ENCODE results near the gene KAT2A. TPM values are rescaled to one million over a fixed set of nuclear protein-coding genes. Genes with fewer than 3 reads are reported as not detected.
"Not testable (repeated sequence)": the region's sequence is repeated elsewhere in the genome, so short reads cannot be mapped to it uniquely, and the experiment has no call there.

Gene KAT2A
- total RNA-seq, 2 donors from 2014 or later, result 26.4 to 31.3 TPM

DNA sequence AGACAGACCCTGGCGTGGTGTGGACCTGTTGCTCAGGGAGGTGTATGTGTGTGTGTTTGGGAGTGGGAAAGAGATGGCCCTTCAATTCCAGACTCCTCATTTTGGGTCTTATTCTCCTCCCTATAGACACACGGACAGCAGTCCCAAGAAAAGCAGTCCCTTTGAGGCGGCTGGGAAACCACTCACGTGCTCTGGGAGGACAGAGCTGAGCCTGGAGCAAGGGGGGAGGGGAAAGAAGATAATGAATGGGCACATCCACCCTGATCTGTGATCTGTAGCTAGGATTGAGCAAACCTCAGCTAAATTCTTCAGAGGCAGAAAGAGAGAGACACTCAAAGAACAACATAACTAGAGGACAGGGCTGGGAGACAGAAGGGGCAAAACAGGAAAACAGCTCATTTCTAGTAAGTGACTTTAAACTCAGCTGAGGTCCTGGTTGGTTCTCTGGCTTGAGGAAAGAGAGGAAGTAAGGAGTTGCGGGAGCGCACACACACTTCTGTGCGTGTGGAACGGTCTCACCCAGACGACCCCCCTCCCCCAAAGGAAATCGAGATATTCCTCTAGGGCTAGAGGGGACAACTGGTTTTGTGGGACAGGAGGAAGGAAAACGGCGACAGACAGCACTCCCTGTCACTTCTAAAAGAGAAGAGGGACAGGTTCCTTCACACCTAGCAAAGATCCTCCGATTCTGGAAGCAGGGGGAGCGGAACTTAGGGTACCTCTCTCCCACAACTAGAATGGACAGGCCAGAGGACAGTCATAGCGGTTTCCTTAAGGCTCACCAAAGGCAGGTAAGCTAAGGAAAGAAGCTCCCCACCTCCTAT is 33.0 kb upstream of the KAT2A start:
- ATAC-seq (ENCODE audit: insufficient number of reproducible peaks, low FRiP score, low read depth) (peak; percentile 27), DNase-seq (ENCODE audit: low spot score) (no peak)
- no peaks in the 10 kb centered on the region for H3K9me3 ChIP-seq
- H3K4me1 ChIP-seq (ENCODE audit: control insufficient read depth in 1 of 2, low read depth in 2 of 2), result peaks cover 19 to 43% of the 10 kb centered on the region in 2 donors
- H3K4me3 ChIP-seq, result peak overlapping the region; percentile 97
- TF ChIP-seq CTCF (IDR thresholded peaks at IDR 0.05), result no peak
- H3K27me3 ChIP-seq (replicated peaks; ENCODE audit: insufficient read depth), result no peaks in the 10 kb centered on the region
- no peaks in the 10 kb centered on the region for H3K36me3 ChIP-seq
- H3K27ac ChIP-seq, result peak overlapping the region; percentile 75 to 83

GRCh38 chr17:42146911-42147607 is 25.9 kb upstream of the KAT2A start:
- peaks cover 16 to 32% of the 10 kb centered on the region in 2 donors for H3K4me1 ChIP-seq (ENCODE audit: control insufficient read depth in 1 of 2, low read depth in 2 of 2)
- ATAC-seq (ENCODE audit: insufficient number of reproducible peaks, low FRiP score, low read depth), result no peak

GRCh38 chr17:42143138-42143537 is 22.0 kb upstream of the KAT2A start:
- Histone ChIP-seq H3K4me1 (ENCODE audit: control insufficient read depth in 1 of 2, low read depth in 2 of 2) (peaks cover 30 to 39% of the 10 kb centered on the region in 2 donors), H3K27ac (peak overlapping the region; percentile 24 to 56), H3K36me3 (peaks cover 12% of the 10 kb centered on the region)
- H3K9me3 ChIP-seq; DNase-seq (ENCODE audit: low spot score); H3K4me3 ChIP-seq; ATAC-seq (ENCODE audit: insufficient number of reproducible peaks, low FRiP score, low read depth); H3K27me3 ChIP-seq (replicated peaks; ENCODE audit: insufficient read depth): not testable (repeated sequence)

More at GRCh38 chr17:42146911-42147607, 25.9 kb upstream of the KAT2A start:
- peaks cover 12% of the 10 kb centered on the region for H3K36me3 ChIP-seq
- no peaks in the 10 kb centered on the region for H3K9me3 ChIP-seq
- H3K27me3 ChIP-seq (replicated peaks; ENCODE audit: insufficient read depth), result no peaks in the 10 kb centered on the region
- TF ChIP-seq CTCF (IDR thresholded peaks at IDR 0.05), result no peak
- no peak for DNase-seq (ENCODE audit: low spot score)
- no peak overlapping the region for H3K27ac ChIP-seq
- H3K4me3 ChIP-seq, result no peak overlapping the region

DNA sequence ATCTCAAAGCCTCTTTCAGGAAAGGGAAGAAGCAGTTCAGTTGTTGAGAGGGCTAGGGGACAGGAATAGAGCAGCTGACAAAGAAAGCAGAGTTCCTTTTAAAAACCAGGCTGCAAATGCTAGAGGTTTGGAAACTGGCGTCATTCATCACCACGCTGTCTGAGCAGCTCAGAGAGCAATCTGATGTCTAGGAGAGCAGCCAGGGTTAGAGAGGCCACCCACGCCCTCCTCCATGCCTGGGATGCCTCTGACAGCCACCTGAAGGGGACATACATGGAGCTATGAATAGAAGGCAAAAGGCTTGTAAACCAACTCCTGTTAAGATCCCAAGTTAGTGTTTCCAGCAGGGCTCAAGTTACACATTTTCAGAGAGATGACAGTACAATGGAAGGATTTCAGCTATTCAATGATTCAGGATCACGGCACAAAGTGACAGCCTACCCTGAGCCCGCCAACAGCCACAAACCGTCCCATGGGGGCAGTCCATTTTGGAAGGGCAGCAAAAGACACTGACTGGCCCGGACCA is 21.3 kb upstream of the KAT2A start:
- ATAC-seq (ENCODE audit: insufficient number of reproducible peaks, low FRiP score, low read depth), result no peak
- Histone ChIP-seq H3K4me1 (ENCODE audit: control insufficient read depth in 1 of 2, low read depth in 2 of 2) (peaks cover 30 to 42% of the 10 kb centered on the region in 2 donors), H3K36me3 (peaks cover 11% of the 10 kb centered on the region), H3K27me3 (replicated peaks; ENCODE audit: insufficient read depth) (no peaks in the 10 kb centered on the region), H3K9me3 (no peaks in the 10 kb centered on the region), H3K27ac (peak overlapping the region; percentile 24 to 56), H3K4me3 (peak overlapping the region; percentile 16)
- TF ChIP-seq CTCF (IDR thresholded peaks at IDR 0.05), result no peak
- DNase-seq (ENCODE audit: low spot score), result no peak

DNA sequence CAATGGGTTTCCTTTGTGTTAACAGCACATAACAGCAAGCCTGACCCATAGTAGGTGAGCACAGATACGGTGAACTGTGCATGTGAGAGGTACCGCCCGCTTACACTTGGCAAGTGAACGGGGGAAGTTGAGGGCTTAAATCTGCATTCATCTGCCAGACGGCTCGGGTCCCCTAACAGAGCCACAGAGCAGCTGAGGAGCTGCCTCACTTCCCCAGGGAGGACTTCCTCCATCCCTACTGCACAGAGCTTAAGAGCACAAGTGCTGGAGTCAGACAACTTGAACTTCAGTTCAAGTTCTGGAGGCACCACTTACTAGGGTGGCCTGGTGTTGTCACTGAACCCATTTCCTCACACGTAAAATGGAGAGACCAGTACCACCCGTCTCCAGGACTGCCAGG is 20.2 kb upstream of the KAT2A start:
- Histone ChIP-seq H3K27me3 (replicated peaks; ENCODE audit: insufficient read depth) (no peaks in the 10 kb centered on the region), H3K27ac (peak overlapping the region in 1 of 2 donors; percentile 56), H3K4me3 (no peak overlapping the region), H3K4me1 (ENCODE audit: control insufficient read depth in 1 of 2, low read depth in 2 of 2) (peaks cover 34 to 48% of the 10 kb centered on the region in 2 donors), H3K36me3 (peaks cover 5% of the 10 kb centered on the region), H3K9me3 (no peaks in the 10 kb centered on the region)
- no peak for TF ChIP-seq CTCF (IDR thresholded peaks at IDR 0.05)
- no peak for DNase-seq (ENCODE audit: low spot score)
- no peak for ATAC-seq (ENCODE audit: insufficient number of reproducible peaks, low FRiP score, low read depth)

- peaks cover 34 to 55% of the 10 kb centered on the region in 2 donors for H3K4me1 ChIP-seq (ENCODE audit: control insufficient read depth in 1 of 2, low read depth in 2 of 2)
These were observed 19.5 kb upstream of the KAT2A start for GRCh38 chr17:42140690-42141089.

More at GRCh38 chr17:42140690-42141089, 19.5 kb upstream of the KAT2A start:
- H3K9me3 ChIP-seq; H3K36me3 ChIP-seq; H3K27me3 ChIP-seq (replicated peaks; ENCODE audit: insufficient read depth); H3K4me3 ChIP-seq; ATAC-seq (ENCODE audit: insufficient number of reproducible peaks, low FRiP score, low read depth); DNase-seq (ENCODE audit: low spot score): not testable (repeated sequence)
- H3K27ac ChIP-seq, result peak overlapping the region in 1 of 2 donors; percentile 56
